Measurements from ENCODE around the gene PIEZO2. TPM values are rescaled to one million over a fixed set of nuclear protein-coding genes. Genes with fewer than 3 reads are reported as not detected.
A peak's percentile ranks its signal among the peaks of the same experiment; 100 is the strongest.

PIEZO2 gene
- total RNA-seq, 1 experiment from 2014 or later = 8.9 TPM

DNA sequence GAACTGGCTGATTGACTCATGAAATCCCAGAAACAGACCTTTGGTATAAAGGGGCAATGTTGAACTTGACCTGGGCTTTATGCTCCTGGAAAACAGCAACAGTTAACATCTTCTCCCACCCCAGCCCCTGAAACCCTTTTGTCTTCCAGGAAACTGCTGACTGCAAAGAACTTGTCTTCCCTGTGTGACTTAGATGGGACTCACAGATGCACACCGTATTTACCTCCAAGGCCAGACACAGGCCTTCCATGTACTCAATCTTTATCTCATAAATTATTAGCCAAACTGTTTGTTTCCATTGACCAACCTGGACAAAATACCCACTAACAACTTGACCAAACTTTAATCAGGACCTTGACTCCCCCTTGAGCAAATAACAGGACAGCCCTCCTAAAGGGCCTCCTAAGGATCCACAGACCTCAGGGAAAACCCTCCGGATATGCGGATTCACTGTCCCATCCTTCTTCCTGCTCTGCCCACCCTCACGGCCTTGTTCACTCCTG is 36.3 kb downstream of the PIEZO2 start:
- DNase-seq (ENCODE audit: low spot score) = no peak

- no peak for DNase-seq (ENCODE audit: low spot score)
Observed at GRCh38 chr18:11112286-11112685, 37.1 kb downstream of the PIEZO2 start.

- no peak for DNase-seq (ENCODE audit: low spot score)
Observed at GRCh38 chr18:11110509-11110908, 38.9 kb downstream of the PIEZO2 start.

DNA sequence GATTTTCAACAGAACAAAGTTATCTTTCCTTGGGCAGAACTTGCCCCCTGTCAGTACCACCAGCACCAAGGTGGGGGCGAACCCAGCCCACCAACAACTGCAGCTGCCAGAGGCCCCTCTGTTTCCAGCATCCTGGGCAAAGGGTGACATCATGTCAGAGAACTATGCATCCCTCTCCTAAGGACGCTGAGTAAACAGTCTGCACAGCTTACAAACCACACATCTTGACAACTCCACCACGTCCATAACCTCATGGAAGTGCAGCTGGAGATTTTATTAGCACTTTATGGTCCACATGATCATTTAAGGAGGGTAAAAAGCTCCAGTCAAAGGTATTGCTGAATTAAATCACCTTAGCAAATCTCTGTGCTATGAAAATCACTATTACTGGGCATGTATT is 40.4 kb downstream of the PIEZO2 start:
- DNase-seq (ENCODE audit: low spot score) = peak; percentile 47

DNA sequence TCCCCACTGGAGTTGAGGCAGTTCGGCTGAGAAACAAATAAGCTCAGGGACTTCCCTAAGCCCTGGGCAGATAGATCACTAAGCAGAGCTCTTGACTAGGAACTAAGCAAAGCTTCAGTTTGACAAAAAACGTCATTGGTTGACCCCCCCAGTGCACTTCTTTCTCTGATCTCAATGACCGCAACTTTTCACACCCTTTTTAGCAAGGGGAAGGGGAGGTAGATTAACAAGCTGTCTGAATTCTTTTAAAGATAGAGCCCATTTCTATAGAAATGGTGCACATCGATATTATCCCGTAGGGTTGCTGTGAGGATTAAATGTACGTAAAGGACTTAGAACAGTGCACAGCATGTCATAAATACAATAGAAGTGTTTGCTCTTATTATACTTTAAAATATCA is 42.5 kb downstream of the PIEZO2 start:
- DNase-seq (ENCODE audit: low spot score) = no peak

GRCh38 chr18:11105463-11105862 is 43.9 kb downstream of the PIEZO2 start:
- DNase-seq (ENCODE audit: low spot score) = no peak

DNA sequence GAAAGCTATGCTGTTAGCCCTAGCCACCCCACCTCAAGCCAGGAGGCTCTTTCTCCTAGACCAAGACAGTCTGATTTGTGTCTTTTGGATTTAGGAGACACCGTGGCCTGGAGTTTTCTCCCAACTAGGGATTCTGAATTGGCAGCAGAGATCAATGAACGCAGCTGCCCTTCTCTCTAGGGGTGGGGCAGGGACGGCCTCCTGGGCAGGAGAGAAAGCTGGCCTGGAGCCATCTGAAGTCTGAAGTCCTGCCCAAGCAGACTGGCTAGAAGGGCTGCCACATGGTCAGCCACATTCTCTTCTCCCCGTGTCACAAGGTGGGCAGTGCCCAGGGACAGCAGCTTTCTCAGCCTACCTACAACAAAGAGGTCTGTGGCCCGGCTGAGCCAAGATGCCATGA is 45.1 kb downstream of the PIEZO2 start:
- no peak for DNase-seq (ENCODE audit: low spot score)

- DNase-seq (ENCODE audit: low spot score) = no peak
Observed at GRCh38 chr18:11096839-11097750, 52.3 kb downstream of the PIEZO2 start.

GRCh38 chr18:11096411-11096810 is 53.0 kb downstream of the PIEZO2 start:
- no peak for DNase-seq (ENCODE audit: low spot score)

- no peak for DNase-seq (ENCODE audit: low spot score)
Observed at GRCh38 chr18:11095674-11096293, 53.6 kb downstream of the PIEZO2 start.

DNA sequence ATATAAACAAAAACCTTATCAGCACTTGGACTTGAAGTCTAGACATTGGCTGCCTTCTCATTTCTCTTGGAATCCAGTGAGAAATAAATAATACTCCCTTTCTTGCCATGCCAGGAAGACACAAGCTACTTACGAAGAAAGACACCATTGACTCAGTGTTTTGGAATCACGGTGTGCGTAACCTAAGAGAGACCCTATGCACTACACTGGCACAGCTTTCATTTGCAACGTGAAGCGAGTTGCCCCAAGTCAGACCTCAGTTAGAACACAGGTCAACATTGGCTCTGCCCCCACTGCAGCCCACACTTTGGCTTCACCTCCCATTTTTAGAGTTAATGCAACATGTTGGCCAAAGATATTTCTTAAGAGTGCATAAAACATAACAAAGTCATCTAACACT is 54.2 kb downstream of the PIEZO2 start:
- no peak for DNase-seq (ENCODE audit: low spot score)

- no peak for DNase-seq (ENCODE audit: low spot score)
Observed at GRCh38 chr18:11091746-11092145, 57.6 kb downstream of the PIEZO2 start.

- DNase-seq (ENCODE audit: low spot score) = no peak
Observed at GRCh38 chr18:11089931-11090715, 59.2 kb downstream of the PIEZO2 start.

- no peak for DNase-seq (ENCODE audit: low spot score)
Observed at GRCh38 chr18:11081009-11081532, 68.3 kb downstream of the PIEZO2 start.

DNA sequence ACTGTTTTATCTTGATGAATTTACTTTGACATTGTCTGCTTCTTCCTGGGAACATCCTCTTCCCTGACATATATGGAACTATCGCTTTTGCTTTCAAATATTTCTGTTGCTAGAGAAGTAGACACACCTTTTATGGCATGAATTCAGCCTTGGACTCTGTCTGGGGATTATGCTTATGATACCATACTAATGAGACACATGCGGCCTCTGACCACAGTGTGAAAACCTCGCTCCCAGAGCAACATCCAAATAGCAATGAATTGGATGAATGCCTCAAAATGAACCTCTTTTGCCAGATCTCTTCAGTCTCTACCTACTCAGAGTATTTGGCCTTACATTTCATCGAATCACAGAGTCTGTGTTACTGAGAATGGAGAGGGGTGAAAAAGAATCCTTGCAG is 70.9 kb downstream of the PIEZO2 start:
- no peak for DNase-seq (ENCODE audit: low spot score)

GRCh38 chr18:11077548-11078187 is 71.7 kb downstream of the PIEZO2 start:
- no peak for DNase-seq (ENCODE audit: low spot score)

DNA sequence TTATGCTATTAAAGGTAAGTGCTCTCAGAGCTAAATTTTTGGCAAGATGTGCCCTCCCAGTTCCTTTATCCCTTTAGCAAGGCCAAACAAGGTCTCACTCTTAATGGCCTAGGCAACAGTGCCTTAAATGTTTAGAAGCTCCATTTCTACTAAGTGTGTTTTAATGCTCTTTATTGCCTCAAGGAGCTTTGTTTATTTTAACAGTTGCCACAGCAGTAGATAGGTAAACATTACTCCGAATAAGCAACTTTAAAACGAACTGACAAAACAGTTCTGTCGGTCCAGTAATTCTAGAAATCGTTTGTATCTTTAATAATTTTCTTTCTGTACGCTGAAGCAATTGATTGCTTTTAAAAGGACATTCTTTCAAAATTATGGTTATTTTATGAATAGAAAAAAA is 74.5 kb downstream of the PIEZO2 start:
- DNase-seq (ENCODE audit: low spot score) = peak; percentile 26

DNA sequence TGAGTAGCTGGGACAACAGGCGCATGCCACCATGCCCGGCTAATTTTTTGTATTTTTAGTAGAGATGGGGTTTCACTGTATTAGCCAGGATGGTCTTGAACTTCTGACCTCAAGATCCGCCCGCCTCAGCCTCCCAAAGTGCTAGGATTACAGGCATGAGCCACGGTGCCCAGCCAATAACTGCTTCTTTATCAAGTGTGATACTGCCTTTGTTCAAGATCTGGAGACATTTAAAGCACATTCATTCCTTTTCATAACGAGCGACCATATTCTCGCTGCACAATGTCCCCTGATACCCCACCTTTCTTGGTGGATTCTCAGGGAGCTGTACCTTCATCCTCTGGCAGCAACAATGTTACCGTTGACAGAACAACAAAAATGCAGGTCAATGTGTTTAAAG is 75.4 kb downstream of the PIEZO2 start:
- DNase-seq (ENCODE audit: low spot score) = no peak

GRCh38 chr18:11072632-11073031 is 76.7 kb downstream of the PIEZO2 start:
- no peak for DNase-seq (ENCODE audit: low spot score)

DNA sequence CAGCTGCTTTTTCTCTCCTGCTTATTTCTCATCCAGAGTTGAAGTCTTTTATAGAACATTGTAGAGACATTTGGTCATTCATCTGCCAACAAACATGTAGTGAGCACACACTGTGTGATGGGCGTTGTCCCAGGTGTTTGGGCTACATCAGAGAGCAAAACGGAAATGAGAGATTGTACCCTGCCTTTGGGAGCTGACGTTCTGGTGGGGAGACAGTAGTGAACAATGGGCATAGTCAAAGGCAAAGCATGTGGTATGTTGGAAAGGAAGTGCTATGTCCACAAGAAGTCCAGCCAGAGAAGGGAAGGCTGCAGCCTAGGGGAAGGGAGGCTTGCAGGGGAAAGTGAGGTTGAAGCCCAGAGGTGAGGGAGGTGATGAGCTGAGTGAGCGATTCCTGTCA is 78.1 kb downstream of the PIEZO2 start:
- no peak for DNase-seq (ENCODE audit: low spot score)

DNA sequence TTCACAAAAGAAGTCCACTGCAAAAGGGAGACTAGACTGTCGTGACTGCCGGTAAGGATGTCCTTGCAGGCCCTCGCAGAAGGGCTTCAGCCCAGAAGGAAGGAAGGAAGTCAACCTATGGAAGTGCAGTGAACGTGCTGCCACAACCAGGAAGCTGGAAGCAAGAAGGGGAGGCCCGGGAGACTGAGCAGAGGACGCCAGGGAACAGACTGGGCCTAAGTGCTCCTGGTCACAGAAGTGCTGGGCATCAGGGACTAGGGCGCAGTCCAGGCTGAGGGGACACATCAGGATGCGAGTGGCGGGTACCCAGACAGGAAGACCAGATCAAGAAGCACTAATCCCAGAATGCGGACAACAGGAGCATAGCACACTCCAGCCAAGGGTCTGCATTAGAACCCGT is 78.8 kb downstream of the PIEZO2 start:
- DNase-seq (ENCODE audit: low spot score) = no peak

DNA sequence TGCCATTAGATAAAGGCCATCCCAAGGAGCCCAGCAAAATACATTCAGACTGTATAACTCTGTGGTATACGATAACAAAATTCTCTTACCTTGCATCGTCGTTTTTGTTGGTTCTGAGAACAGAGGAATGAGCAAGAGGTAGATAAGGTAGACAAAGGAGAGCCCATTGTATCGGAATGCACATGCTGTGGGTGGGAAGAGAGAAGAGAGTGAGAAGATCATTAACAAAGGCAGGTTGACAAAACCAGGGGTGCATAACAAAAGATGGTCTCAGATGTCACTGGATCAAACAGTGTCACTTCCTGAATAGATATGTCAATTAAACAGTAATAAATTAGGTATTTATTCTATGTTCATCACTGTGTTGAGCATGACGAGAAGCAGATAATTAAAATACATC is 83.3 kb downstream of the PIEZO2 start:
- DNase-seq (ENCODE audit: low spot score) = no peak
